Measurements from ENCODE around the gene VWCE.
"Not testable (repeated sequence)": the region's sequence is repeated elsewhere in the genome, so short reads cannot be mapped to it uniquely, and the experiment has no call there.

VWCE gene

DNA sequence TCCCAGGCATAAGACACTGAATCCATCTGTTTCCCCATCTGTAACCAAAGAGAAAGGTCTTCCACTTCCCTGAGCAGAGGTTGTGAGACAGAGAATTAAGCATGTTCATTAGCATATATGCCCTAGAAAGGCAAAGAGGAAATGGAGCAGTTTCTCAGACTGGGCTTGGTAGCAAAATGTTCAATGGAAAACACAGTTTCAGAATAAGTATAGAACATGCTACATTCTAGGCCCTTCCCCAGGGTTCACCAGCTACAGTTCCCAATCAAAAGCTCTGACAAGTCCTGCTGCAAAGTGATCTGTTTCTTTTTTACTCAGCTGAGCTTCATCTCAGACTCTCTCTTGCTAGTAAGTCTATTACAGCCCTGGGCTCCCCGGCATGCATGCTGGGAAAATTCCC lies 42.8 kb downstream of the VWCE start:
- not testable (repeated sequence) for DNase-seq (ENCODE audit: low read depth in 2 of 2)

DNA sequence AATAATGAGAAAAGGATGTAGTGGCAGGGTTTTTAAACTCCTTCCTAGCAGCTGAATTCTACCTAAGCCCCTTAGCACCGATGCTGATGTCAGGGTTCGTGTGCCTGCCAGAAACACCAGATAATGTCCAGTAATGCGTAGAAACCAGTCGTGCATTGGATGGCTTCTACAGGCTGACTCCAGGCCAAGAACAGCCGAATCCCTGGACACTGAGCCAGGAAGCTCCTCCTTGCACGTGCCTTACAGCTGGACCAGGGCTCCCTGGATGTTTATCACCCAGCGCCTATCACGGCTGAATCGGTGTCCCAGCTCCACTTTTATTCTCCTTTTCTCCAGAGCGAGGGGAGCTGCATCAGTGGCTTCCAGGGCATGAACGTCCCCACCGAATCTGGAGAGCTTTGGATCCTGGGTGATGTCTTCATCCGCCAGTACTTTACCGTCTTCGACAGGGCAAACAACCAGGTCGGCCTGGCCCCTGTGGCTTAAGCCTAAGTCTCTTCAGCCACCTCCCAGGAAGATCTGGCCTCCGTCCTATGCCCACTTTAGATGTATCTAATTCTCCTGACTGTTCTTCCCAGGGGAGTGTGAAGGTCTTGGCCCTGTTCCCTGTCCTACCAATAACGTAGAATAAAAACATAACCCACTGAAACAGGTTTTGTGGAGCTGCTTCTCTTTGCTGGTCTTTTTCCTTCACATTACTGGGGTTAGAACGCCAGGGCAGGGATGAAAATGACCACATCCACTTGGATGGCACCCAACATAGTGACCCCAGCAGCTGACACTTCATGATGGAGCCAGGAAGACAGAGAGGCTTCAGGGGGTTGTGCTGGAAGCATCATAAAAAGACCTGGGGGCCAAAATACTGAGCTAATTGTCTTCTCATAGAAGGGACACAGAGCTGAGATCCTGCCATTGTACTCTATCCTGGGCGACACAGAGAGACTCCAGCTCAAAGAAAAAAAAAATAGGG lies 44.0 kb downstream of the VWCE start:
- DNase-seq (ENCODE audit: low read depth in 2 of 2): not testable (repeated sequence)

GRCh38 chr11:61249201-61249600 lies 45.9 kb downstream of the VWCE start:
- DNase-seq (ENCODE audit: low read depth in 2 of 2): not testable (repeated sequence)

GRCh38 chr11:61248071-61248470 lies 47.0 kb downstream of the VWCE start:
- DNase-seq (ENCODE audit: low read depth in 2 of 2): not testable (repeated sequence)

- not testable (repeated sequence) for DNase-seq (ENCODE audit: low read depth in 2 of 2)
Measured at GRCh38 chr11:61245284-61245964, 49.7 kb downstream of the VWCE start.

GRCh38 chr11:61241526-61241925 lies 53.6 kb downstream of the VWCE start:
- not testable (repeated sequence) for DNase-seq (ENCODE audit: low read depth in 2 of 2)

DNA sequence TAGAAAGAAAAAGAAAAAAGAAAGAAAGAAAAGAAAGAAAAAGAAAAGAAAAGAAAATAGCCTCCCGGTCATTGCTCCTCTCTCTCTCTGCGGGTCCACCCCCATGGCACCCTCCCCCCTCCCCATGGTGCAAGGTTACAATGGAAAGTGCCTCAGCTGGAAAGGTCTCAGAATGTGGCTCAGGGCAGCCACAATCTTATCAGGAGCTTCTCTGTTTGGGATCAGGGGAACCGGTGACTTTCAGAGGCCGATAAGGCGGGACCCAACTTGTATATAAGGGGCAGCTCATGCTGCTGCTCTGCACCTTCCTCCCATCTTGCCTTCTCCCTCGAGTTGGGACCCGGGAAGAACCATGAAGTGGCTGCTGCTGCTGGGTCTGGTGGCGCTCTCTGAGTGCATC lies 54.2 kb downstream of the VWCE start, which contains the start of gene PGA5:
Gene PGA5, plus strand, starts transcription at position 301 of the 400 bp plus-strand sequence. Its CDS starts 52 bp downstream, at position 353.
- not testable (repeated sequence) for DNase-seq (ENCODE audit: low read depth in 2 of 2)

DNA sequence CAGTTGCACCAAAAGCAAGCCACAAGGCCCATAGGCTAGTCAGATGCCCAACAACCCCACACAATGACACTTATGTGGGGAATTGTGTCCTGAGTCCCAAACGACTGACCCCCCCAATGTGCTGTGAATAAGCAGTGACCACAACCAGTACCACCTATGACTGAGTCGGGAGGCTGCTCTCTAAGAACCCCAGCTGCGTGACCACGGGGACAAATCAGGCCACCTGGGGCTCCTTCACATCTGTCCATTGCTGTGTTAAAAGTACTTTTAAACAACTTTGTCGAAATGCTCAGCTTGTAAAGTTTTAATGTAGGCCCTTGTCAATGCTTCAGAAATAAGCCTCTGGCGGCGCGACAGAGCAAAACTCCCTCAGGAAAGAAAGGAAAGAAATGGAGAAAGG lies 54.8 kb downstream of the VWCE start:
- DNase-seq (ENCODE audit: low read depth in 2 of 2): not testable (repeated sequence)

- not testable (repeated sequence) for DNase-seq (ENCODE audit: low read depth in 2 of 2)
Measured at GRCh38 chr11:61237130-61237529, 58.0 kb downstream of the VWCE start.

GRCh38 chr11:61232548-61233145 lies 62.5 kb downstream of the VWCE start:
- DNase-seq (ENCODE audit: low read depth in 2 of 2): not testable (repeated sequence)

GRCh38 chr11:61231585-61231984 lies 63.5 kb downstream of the VWCE start:
- not testable (repeated sequence) for DNase-seq (ENCODE audit: low read depth in 2 of 2)

DNA sequence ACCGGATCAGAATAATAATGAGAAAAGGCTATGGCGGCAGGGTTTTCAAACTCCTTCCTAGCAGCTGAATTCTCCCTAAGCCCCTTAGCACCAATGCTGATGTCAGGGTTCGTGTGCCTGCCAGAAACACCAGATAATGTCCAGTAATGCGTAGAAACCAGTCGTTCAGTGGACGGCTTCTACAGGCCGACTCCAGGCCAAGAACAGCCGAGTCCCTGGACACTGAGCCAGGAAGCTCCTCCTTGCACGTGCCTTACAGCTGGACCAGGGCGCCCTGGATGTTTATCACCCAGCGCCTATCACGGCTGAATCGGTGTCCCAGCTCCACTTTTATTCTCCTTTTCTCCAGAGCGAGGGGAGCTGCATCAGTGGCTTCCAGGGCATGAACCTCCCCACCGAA lies 64.1 kb downstream of the VWCE start:
- DNase-seq (ENCODE audit: low read depth in 2 of 2): not testable (repeated sequence)

GRCh38 chr11:61229458-61229857 lies 65.7 kb downstream of the VWCE start:
- not testable (repeated sequence) for DNase-seq (ENCODE audit: low read depth in 2 of 2)

DNA sequence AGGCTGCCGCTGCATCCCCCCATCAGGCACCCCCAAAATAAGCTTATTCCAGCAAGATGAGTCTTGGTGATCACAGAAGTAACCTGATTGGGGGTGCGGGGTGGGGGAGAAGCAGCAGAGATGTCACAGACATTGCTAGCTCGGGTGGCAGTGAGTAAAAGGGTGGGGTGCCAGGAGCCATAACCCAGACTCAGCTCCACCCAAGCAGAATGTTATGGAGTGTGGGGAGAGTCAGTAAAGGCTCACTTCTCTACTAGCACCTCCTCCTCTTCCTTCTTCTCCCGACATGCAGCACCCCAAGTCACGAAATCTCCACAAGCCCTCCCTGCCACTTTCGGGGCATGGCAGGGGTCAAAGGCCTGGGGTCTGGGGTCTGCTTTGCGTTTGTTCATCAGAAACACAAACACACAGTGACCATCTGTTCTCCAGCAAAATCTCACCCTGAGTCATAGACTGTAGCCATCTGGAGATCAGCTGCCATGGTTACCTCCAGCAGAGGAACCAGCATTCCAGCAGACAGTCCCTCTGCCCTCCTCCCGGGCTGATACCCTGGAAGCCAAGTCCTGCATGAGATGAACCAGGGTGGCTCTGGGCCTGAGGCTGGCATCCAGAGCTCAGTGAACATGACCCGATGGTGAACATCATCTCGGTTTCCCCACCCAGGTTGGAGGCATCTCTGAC lies 68.5 kb downstream of the VWCE start:
- DNase-seq (ENCODE audit: low read depth in 2 of 2): not testable (repeated sequence)

- DNase-seq (ENCODE audit: low read depth in 2 of 2): not testable (repeated sequence)
Measured at GRCh38 chr11:61222692-61223091, 72.4 kb downstream of the VWCE start.

DNA sequence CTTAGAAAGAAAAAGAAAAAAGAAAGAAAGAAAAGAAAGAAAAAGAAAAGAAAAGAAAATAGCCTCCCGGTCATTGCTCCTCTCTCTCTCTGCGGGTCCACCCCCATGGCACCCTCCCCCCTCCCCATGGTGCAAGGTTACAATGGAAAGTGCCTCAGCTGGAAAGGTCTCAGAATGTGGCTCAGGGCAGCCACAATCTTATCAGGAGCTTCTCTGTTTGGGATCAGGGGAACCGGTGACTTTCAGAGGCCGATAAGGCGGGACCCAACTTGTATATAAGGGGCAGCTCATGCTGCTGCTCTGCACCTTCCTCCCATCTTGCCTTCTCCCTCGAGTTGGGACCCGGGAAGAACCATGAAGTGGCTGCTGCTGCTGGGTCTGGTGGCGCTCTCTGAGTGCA lies 73.1 kb downstream of the VWCE start, which contains the start of gene PGA4:
Gene PGA4, plus strand, starts transcription at position 301 of the 400 bp plus-strand sequence. Its CDS starts 54 bp downstream, at position 355.
- not testable (repeated sequence) for DNase-seq (ENCODE audit: low read depth in 2 of 2)

- not testable (repeated sequence) for DNase-seq (ENCODE audit: low read depth in 2 of 2)
Measured at GRCh38 chr11:61219016-61219415, 76.1 kb downstream of the VWCE start.

GRCh38 chr11:61218306-61218705 lies 76.8 kb downstream of the VWCE start:
- DNase-seq (ENCODE audit: low read depth in 2 of 2): not testable (repeated sequence)

GRCh38 chr11:61213711-61214324 lies 81.3 kb downstream of the VWCE start:
- not testable (repeated sequence) for DNase-seq (ENCODE audit: low read depth in 2 of 2)

DNA sequence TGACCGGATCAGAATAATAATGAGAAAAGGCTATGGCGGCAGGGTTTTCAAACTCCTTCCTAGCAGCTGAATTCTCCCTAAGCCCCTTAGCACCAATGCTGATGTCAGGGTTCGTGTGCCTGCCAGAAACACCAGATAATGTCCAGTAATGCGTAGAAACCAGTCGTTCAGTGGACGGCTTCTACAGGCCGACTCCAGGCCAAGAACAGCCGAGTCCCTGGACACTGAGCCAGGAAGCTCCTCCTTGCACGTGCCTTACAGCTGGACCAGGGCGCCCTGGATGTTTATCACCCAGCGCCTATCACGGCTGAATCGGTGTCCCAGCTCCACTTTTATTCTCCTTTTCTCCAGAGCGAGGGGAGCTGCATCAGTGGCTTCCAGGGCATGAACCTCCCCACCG lies 82.9 kb downstream of the VWCE start:
- not testable (repeated sequence) for DNase-seq (ENCODE audit: low read depth in 2 of 2)

All from stimulated activated CD8-positive, alpha-beta memory T cell treated with anti-CD3 and anti-CD28 coated beads, Interleukin-7, amount 100 ng/mL, for 4 hours (primary cell).